Measurements from ENCODE around the gene RAB3GAP2. TPM values are rescaled to one million over a fixed set of nuclear protein-coding genes. Genes with fewer than 3 reads are reported as not detected.
"Not testable (repeated sequence)": the region's sequence is repeated elsewhere in the genome, so short reads cannot be mapped to it uniquely, and the experiment has no call there.

RAB3GAP2 gene
- total and polyA plus RNA-seq, 10 donors: 6.5 to 48.7 (median 37.5) TPM

DNA sequence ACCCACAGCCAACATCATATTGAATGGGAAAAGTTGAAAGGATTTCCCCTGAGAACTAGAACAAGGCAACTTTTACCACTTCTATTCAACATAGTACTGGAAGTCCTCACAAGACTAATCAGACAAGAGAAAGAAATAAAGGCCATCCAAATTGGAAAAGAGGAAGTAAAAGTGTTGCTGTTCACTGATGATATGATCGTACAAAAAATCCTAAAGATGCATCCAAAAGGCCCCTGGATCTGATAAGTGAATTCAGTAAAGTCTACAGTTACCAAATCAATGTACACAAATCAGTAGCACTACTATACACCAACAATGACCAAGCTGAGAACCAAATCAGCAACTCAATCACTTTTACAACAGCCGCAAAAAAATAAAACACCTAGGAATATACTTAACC is 28.3 kb downstream of the RAB3GAP2 start:
- DNase-seq: no peak
- Histone ChIP-seq H3K9me3 (peaks cover 0 to 34% (median 20%) of the 10 kb centered on the region in 8 donors), H3K27ac (no peak overlapping the region), H3K4me1 (peaks cover 0 to 34% (median 12%) of the 10 kb centered on the region in 6 donors), H3K4me3 (no peak overlapping the region), H3K36me3 (peaks cover 0 to 12% (median 0%) of the 10 kb centered on the region in 6 donors), H3K27me3 (replicated peaks in 1 of 7) (no peaks in the 10 kb centered on the region)
- intact Hi-C loops (cut with DNase I; ENCODE audit: low total_unique reads): no loop called here
- TF ChIP-seq POLR2AphosphoS5 (IDR thresholded peaks at IDR 0.05) (no peak), POLR2A (IDR thresholded peaks at IDR 0.05) (no peak)
- TF ChIP-seq, protein P1, sequence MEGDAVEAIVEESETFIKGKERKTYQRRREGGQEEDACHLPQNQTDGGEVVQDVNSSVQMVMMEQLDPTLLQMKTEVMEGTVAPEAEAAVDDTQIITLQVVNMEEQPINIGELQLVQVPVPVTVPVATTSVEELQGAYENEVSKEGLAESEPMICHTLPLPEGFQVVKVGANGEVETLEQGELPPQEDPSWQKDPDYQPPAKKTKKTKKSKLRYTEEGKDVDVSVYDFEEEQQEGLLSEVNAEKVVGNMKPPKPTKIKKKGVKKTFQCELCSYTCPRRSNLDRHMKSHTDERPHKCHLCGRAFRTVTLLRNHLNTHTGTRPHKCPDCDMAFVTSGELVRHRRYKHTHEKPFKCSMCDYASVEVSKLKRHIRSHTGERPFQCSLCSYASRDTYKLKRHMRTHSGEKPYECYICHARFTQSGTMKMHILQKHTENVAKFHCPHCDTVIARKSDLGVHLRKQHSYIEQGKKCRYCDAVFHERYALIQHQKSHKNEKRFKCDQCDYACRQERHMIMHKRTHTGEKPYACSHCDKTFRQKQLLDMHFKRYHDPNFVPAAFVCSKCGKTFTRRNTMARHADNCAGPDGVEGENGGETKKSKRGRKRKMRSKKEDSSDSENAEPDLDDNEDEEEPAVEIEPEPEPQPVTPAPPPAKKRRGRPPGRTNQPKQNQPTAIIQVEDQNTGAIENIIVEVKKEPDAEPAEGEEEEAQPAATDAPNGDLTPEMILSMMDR (IDR thresholded peaks at IDR 0.05 in 8 of 11, conservative IDR thresholded peaks at IDR 0.05 in 3 of 11): no peak
- 65 to 71% (median 69%) methylated on average over 2 of the region's 2 CpGs for WGBS, 5 donors

DNA sequence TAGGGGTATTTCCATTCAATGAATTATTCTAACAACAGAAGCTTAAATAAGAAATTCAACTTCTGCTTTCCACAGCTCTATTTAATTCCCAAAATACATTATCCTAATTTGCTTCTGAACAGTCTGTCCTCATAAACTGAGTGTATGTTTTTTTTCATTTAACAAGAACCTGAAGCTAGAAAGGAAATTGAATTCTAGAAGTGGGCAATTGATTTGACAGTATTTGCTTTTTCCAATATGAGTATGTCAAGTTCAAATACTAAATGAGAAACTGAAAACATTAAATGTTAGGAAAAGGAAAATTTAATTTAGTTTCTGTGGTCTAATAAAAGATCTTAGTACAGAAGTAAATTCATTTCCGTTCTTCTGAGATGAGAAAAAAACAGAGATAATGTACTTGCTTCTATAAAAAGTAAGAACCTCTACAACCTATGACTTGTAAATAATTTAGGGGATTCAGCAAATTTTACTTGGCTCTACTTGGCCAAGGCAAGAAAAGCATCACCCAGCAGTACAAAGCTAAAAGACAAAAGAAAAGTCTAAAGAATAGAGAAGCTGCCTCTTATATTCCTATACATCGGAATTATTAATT is 31.1 kb downstream of the RAB3GAP2 start:
- Histone ChIP-seq H3K4me1 (peaks cover 0 to 34% (median 12%) of the 10 kb centered on the region in 6 donors), H3K27me3 (replicated peaks in 1 of 7) (no peaks in the 10 kb centered on the region), H3K9me3 (peaks cover 0 to 11% (median 2%) of the 10 kb centered on the region in 8 donors), H3K27ac (no peak overlapping the region), H3K4me3 (no peak overlapping the region), H3K36me3 (no peaks in the 10 kb centered on the region)
- 73 to 81% (median 78%) methylated on average over 2 of the region's 2 CpGs for WGBS, 5 donors
- no peak for DNase-seq
- intact Hi-C loops (cut with DNase I; ENCODE audit: low total_unique reads): no loop called here
- TF ChIP-seq, protein P1 (IDR thresholded peaks at IDR 0.05 in 8 of 11, conservative IDR thresholded peaks at IDR 0.05 in 3 of 11): no peak
- TF ChIP-seq POLR2A (IDR thresholded peaks at IDR 0.05): no peak
- TF ChIP-seq POLR2AphosphoS5 (IDR thresholded peaks at IDR 0.05): no peak

DNA sequence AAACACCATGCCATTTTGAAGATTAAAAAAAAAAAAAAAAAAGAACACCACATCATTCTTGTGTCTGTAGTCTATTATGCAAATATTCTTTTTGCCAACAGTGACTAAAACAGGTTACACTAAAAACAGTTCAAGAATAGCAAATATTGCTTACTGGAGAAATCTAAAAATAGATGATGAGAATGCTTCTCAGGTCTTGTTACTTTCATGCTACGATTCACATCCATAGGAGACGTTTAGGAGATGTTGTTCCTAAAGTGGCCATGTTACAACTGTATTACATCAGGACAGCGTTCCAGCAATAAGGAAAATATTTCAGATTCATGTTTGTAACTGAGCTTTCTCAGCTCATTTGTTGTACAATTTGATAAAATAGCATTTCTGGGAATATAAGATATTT is 32.3 kb downstream of the RAB3GAP2 start:
- no peaks in the 10 kb centered on the region for H3K27me3 ChIP-seq (replicated peaks in 1 of 7)
- H3K4me3 ChIP-seq: no peak overlapping the region
- no peak for DNase-seq
- peaks cover 0 to 8% (median 0%) of the 10 kb centered on the region in 8 donors for H3K9me3 ChIP-seq
- WGBS, 5 donors: 83 to 96% (median 93%) methylated on average over 3 of the region's 3 CpGs
- no peaks in the 10 kb centered on the region for H3K36me3 ChIP-seq
- intact Hi-C loops (cut with DNase I; ENCODE audit: low total_unique reads): no loop called here
- H3K4me1 ChIP-seq: peaks cover 0 to 34% (median 12%) of the 10 kb centered on the region in 6 donors
- no peak overlapping the region for H3K27ac ChIP-seq
- no peak for TF ChIP-seq POLR2AphosphoS5 (IDR thresholded peaks at IDR 0.05)
- TF ChIP-seq, protein P1 (IDR thresholded peaks at IDR 0.05 in 8 of 11, conservative IDR thresholded peaks at IDR 0.05 in 3 of 11): no peak
- TF ChIP-seq POLR2A (IDR thresholded peaks at IDR 0.05): no peak

DNA sequence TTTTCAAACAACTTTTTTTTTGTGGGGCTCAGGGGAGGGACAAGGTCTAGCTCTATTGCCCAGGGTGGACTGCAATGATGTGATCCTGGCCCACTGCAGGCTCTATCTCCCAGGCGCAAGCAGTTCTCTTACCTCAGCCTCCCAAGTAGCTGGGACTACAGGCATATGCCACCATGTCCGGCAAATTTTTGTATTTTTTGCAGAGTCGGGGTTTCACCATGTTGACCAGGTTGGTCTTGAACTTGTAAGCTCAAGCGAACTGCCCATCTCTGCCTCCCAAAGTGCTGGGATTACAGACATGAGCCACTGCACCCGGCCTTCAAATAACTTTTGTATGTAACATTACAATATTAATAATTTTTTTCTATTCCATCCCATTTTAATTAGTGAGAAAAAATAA is 33.0 kb downstream of the RAB3GAP2 start:
- H3K27ac ChIP-seq: no peak overlapping the region
- no peak for TF ChIP-seq POLR2A (IDR thresholded peaks at IDR 0.05)
- TF ChIP-seq, protein P1 (IDR thresholded peaks at IDR 0.05 in 8 of 11, conservative IDR thresholded peaks at IDR 0.05 in 3 of 11): no peak
- no peak for TF ChIP-seq POLR2AphosphoS5 (IDR thresholded peaks at IDR 0.05)
- 95 to 99% (median 97%) methylated on average over 5 of the region's 5 CpGs for WGBS, 5 donors
- intact Hi-C loops (cut with DNase I; ENCODE audit: low total_unique reads): no loop called here
- peaks cover 0 to under 1% (median 0%) of the 10 kb centered on the region in 8 donors for H3K9me3 ChIP-seq
- DNase-seq: no peak
- no peak overlapping the region for H3K4me3 ChIP-seq
- H3K36me3 ChIP-seq: no peaks in the 10 kb centered on the region
- H3K27me3 ChIP-seq (replicated peaks in 1 of 7): no peaks in the 10 kb centered on the region
- H3K4me1 ChIP-seq: peaks cover 0 to 33% (median 12%) of the 10 kb centered on the region in 6 donors

DNA sequence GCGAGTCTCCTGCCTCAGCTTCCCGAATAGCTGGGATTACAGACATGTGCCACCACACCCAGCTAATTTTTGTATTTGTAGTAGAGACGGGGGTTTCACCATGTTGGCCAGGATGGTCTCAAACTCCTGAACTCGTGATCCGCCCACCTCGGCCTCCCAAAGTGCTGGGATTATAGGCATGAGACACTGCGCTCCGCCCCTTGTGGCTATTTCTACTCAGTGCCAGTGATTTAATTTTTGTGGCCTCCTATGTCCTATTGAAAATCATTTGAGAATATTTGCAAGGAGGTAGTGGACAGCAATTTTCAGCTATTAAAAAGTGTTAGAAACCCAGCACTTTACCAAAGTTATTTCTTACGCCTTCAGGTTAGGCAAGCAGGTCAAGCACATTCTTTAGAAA is 36.0 kb downstream of the RAB3GAP2 start:
- intact Hi-C loops (cut with DNase I; ENCODE audit: low total_unique reads): not testable (repeated sequence)

More for the DNA sequence above, 36.0 kb downstream of the RAB3GAP2 start:
- not testable (repeated sequence) for H3K27me3 ChIP-seq (replicated peaks in 1 of 7); H3K4me3 ChIP-seq; H3K27ac ChIP-seq; H3K9me3 ChIP-seq; DNase-seq
- H3K36me3 ChIP-seq: peaks cover 0 to 16% (median 8%) of the 10 kb centered on the region in 6 donors
- WGBS, 5 donors: 95 to 98% (median 97%) methylated on average over 9 of the region's 9 CpGs
- H3K4me1 ChIP-seq: peaks cover 0 to 10% (median 5%) of the 10 kb centered on the region in 6 donors

All from spleen (tissue), 11 donors.